ENCODE results near the gene DBI. TPM values are rescaled to one million over a fixed set of nuclear protein-coding genes. Genes with fewer than 3 reads are reported as not detected.

DBI gene
- total RNA-seq, 1 experiment from 2014 or later, result 265 TPM

- ChIA-PET POLR2A (ENCODE audit: unreplicated experiment) (interaction anchor here (0.6 kb wide), 1 partner anchor 31 kb away, joined by 3 read pairs; no protein-coding TSS in a partner anchor), CTCF (no interaction called here)
- no TSS peak for BruUV-seq (replicated peaks)
- Histone ChIP-seq H3K9me2 (ENCODE audit: insufficient read depth) (no peaks in the 10 kb centered on the region), H3K9me3 (ENCODE audit: insufficient read depth, low read depth) (no peaks in the 10 kb centered on the region), H3K4me3 (no peak overlapping the region), H3K4me2 (no peak overlapping the region), H2AFZ (no peak overlapping the region), H3K4me1 (replicated peaks; ENCODE audit: insufficient read depth) (peaks cover 16% of the 10 kb centered on the region), H3F3A (ENCODE audit: insufficient read depth, low read depth) (peaks cover 2% of the 10 kb centered on the region; the same call in 1 of the 2 replicates), H3K27me3 (ENCODE audit: insufficient read depth, low read depth) (no peaks in the 10 kb centered on the region), H4K20me1 (ENCODE audit: insufficient read depth) (no peaks in the 10 kb centered on the region), H3K36me3 (ENCODE audit: low read depth) (no peaks in the 10 kb centered on the region), H3K79me2 (ENCODE audit: low read depth) (no peaks in the 10 kb centered on the region), H3K27ac (no peak overlapping the region)
- DNase-seq, result no peak
- TF ChIP-seq EZH2 (IDR thresholded peaks at IDR 0.05; ENCODE audit: low read depth) (no peak), CTCF (conservative IDR thresholded peaks at IDR 0.05) (no peak)
- intact Hi-C loops (cut with micrococcal nuclease; ENCODE audit: unreplicated experiment), result no loop called here
Observed at GRCh38 chr2:119383410-119384140, 16.8 kb downstream of the DBI start.

GRCh38 chr2:119384971-119385370, 18.2 kb downstream of the DBI start:
- Histone ChIP-seq H3K9me3 (ENCODE audit: insufficient read depth, low read depth) (no peaks in the 10 kb centered on the region), H3K4me1 (replicated peaks; ENCODE audit: insufficient read depth) (peaks cover 30% of the 10 kb centered on the region), H3K27ac (no peak overlapping the region), H3K9me2 (ENCODE audit: insufficient read depth) (no peaks in the 10 kb centered on the region), H2AFZ (no peak overlapping the region), H3K79me2 (ENCODE audit: low read depth) (no peaks in the 10 kb centered on the region), H3K4me3 (no peak overlapping the region), H3K27me3 (ENCODE audit: insufficient read depth, low read depth) (no peaks in the 10 kb centered on the region), H3K36me3 (ENCODE audit: low read depth) (no peaks in the 10 kb centered on the region), H3F3A (ENCODE audit: insufficient read depth, low read depth) (peaks cover 16% of the 10 kb centered on the region; the same call in 1 of the 2 replicates), H3K4me2 (no peak overlapping the region), H4K20me1 (ENCODE audit: insufficient read depth) (no peaks in the 10 kb centered on the region)
- intact Hi-C loops (cut with micrococcal nuclease; ENCODE audit: unreplicated experiment), result no loop called here
- POLR2A ChIA-PET (ENCODE audit: unreplicated experiment), result no interaction called here
- DNase-seq, result peak in 1 of 2 experiments; percentile 30
- CTCF ChIA-PET, result no interaction called here
- no TSS peak for BruUV-seq (replicated peaks)
- TF ChIP-seq CTCF (conservative IDR thresholded peaks at IDR 0.05) (no peak), EZH2 (IDR thresholded peaks at IDR 0.05; ENCODE audit: low read depth) (no peak)

GRCh38 chr2:119385466-119385865, 18.7 kb downstream of the DBI start:
- H3K4me2 ChIP-seq, result no peak overlapping the region

More at GRCh38 chr2:119385466-119385865, 18.7 kb downstream of the DBI start:
- peaks cover 35% of the 10 kb centered on the region for H3K4me1 ChIP-seq (replicated peaks; ENCODE audit: insufficient read depth)
- H2AFZ ChIP-seq, result no peak overlapping the region
- no TSS peak for BruUV-seq (replicated peaks)
- peaks cover 19% of the 10 kb centered on the region; the same call in 1 of the 2 replicates for H3F3A ChIP-seq (ENCODE audit: insufficient read depth, low read depth)
- intact Hi-C loops (cut with micrococcal nuclease; ENCODE audit: unreplicated experiment), result no loop called here
- ChIA-PET CTCF (no interaction called here), POLR2A (ENCODE audit: unreplicated experiment) (no interaction called here)
- no peak overlapping the region for H3K27ac ChIP-seq
- H3K9me3 ChIP-seq (ENCODE audit: insufficient read depth, low read depth), result no peaks in the 10 kb centered on the region
- no peaks in the 10 kb centered on the region for H3K79me2 ChIP-seq (ENCODE audit: low read depth)
- no peak for TF ChIP-seq EZH2 (IDR thresholded peaks at IDR 0.05; ENCODE audit: low read depth)
- TF ChIP-seq CTCF (conservative IDR thresholded peaks at IDR 0.05), result no peak
- H3K36me3 ChIP-seq (ENCODE audit: low read depth), result no peaks in the 10 kb centered on the region
- no peak for DNase-seq
- H3K27me3 ChIP-seq (ENCODE audit: insufficient read depth, low read depth), result no peaks in the 10 kb centered on the region
- H3K4me3 ChIP-seq, result no peak overlapping the region
- no peaks in the 10 kb centered on the region for H4K20me1 ChIP-seq (ENCODE audit: insufficient read depth)
- H3K9me2 ChIP-seq (ENCODE audit: insufficient read depth), result no peaks in the 10 kb centered on the region

Measured in PC-9 (cell line).